ENCODE measurements around the gene MARK3. TPM values are rescaled to one million over a fixed set of nuclear protein-coding genes. Genes with fewer than 3 reads are reported as not detected.

The MARK3 gene
- total and polyA plus RNA-seq, 10 of the 15 experiments (the other 5 are each of a cell fraction or from before 2014, with no cell fraction given) = 10.7 to 75.1 (median 41.4) TPM

- TF ChIP-seq, protein P1, sequence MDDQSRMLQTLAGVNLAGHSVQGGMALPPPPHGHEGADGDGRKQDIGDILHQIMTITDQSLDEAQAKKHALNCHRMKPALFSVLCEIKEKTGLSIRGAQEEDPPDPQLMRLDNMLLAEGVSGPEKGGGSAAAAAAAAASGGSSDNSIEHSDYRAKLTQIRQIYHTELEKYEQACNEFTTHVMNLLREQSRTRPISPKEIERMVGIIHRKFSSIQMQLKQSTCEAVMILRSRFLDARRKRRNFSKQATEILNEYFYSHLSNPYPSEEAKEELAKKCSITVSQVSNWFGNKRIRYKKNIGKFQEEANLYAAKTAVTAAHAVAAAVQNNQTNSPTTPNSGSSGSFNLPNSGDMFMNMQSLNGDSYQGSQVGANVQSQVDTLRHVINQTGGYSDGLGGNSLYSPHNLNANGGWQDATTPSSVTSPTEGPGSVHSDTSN (IDR thresholded peaks at IDR 0.05; ENCODE audit: insufficient replicate concordance, low read depth, low read length) = no peak
- TF ChIP-seq TARDBP (IDR thresholded peaks at IDR 0.05; ENCODE audit: borderline replicate concordance) (no peak), EP300 (IDR thresholded peaks at IDR 0.05; ENCODE audit: borderline replicate concordance in 1 of 2, control insufficient read depth in 1 of 2, low read depth in 2 of 2, low read length in 2 of 2) (no peak), SMAD1 (IDR thresholded peaks at IDR 0.05; ENCODE audit: low read depth, partially characterized antibody) (no peak)
These were observed 132.7 kb downstream of the MARK3 start (continued) for GRCh38 chr14:103517721-103518421.

- Histone ChIP-seq H3K36me3 (ENCODE audit: control insufficient read depth in 2 of 2, insufficient read depth in 2 of 2, low read length in 1 of 2) (no peaks in the 10 kb centered on the region), H3K4me2 (ENCODE audit: control insufficient read depth, insufficient read depth) (no peak overlapping the region), H3K4me3 (no peak overlapping the region), H3K79me2 (ENCODE audit: control insufficient read depth, insufficient read depth, low read length) (no peaks in the 10 kb centered on the region), H3K9ac (ENCODE audit: control insufficient read depth, insufficient read depth, low read length) (no peak overlapping the region), H3K4me1 (ENCODE audit: control insufficient read depth, insufficient read depth, low read length) (peaks cover 25% of the 10 kb centered on the region), H3K27ac (ENCODE audit: control insufficient read depth, insufficient read depth) (no peak overlapping the region), H4K20me1 (ENCODE audit: control insufficient read depth, insufficient read depth) (no peaks in the 10 kb centered on the region), H2AFZ (ENCODE audit: control insufficient read depth, low read depth, low read length) (no peak overlapping the region), H3K27me3 (replicated peaks in 1 of 2; ENCODE audit: control insufficient read depth in 2 of 2, insufficient read depth in 2 of 2, low read length in 1 of 2) (peaks cover 2% of the 10 kb centered on the region in 2 experiments; a peak in 2 of 4 replicates), H3K9me3 (replicated peaks; ENCODE audit: control insufficient read depth, insufficient read depth, low read length) (no peaks in the 10 kb centered on the region)
- FAIRE-seq (peak; percentile 71), DNase-seq (ENCODE audit: low read depth, low spot score) (no peak), ATAC-seq (peak; percentile 71)
- ChIA-PET POLR2A (interaction anchor here (0.5 kb wide), 1 partner anchor 11 kb away, joined by 3 read pairs; no protein-coding TSS in a partner anchor), SMC1A (ENCODE audit: uncharacterized antibody, unreplicated experiment) (interaction anchor here (0.7 to 3.0 kb wide), 7 partner anchors 9 to 43 kb away, joined by 3 to 13 read pairs (median 3); partner anchors contain the start of gene TRMT61A), RAD21 (ENCODE audit: unreplicated experiment) (interaction anchor here (1.0 to 2.2 kb wide), 6 partner anchors 10 to 223 kb away, joined by 3 to 25 read pairs (median 7); partner anchors contain the start of gene TRMT61A), CTCF (interaction anchor here (0.5 to 6.5 kb wide), 19 partner anchors 8 to 164 kb away, joined by 3 to 53 read pairs (median 3); partner anchors contain the start of gene TRMT61A)
- WGBS (ENCODE audit: insufficient coverage, insufficient replicate concordance, low lambda C conversion rate, missing lambda C conversion rate) = 17% methylated on average over 8 of the region's 9 CpGs
- intact Hi-C loops (cut with micrococcal nuclease; ENCODE audit: unreplicated experiment) = loop anchor here (1.0 kb wide), 1 partner anchor 28 kb away; no protein-coding TSS in a partner anchor
- no TSS peak for BruUV-seq (replicated peaks)
- in situ Hi-C loops (cut with MboI) = loop anchor here (5.0 kb wide), 1 partner anchor 39 kb away; no protein-coding TSS in a partner anchor
- TF ChIP-seq BRCA1 (IDR thresholded peaks at IDR 0.05; ENCODE audit: low read depth, low read length) (no peak), EZH2 (IDR thresholded peaks at IDR 0.05; ENCODE audit: borderline replicate concordance, control insufficient read depth, low read depth, low read length) (no peak), MTA3 (IDR thresholded peaks at IDR 0.05; ENCODE audit: borderline replicate concordance, low read length) (no peak), POLR2AphosphoS5 (IDR thresholded peaks at IDR 0.05; ENCODE audit: low read length) (no peak), IKZF1 (conservative IDR thresholded peaks at IDR 0.05) (no peak), ZZZ3 (IDR thresholded peaks at IDR 0.05; ENCODE audit: control insufficient read depth, insufficient read length, low read depth) (no peak), SMC3 (IDR thresholded peaks at IDR 0.05; ENCODE audit: borderline replicate concordance, low read length) (peak; percentile 93), YBX1 (IDR thresholded peaks at IDR 0.05) (no peak), ZNF622 (IDR thresholded peaks at IDR 0.05) (no peak), YY1 (IDR thresholded peaks at IDR 0.05; ENCODE audit: low read depth, low read length) (0 out of 2 replicates have a peak, but pooled peaks have one; percentile 53), RAD21 (IDR thresholded peaks at IDR 0.05; ENCODE audit: insufficient read depth, low read depth, low read length) (peak; percentile 81)
- TF ChIP-seq, protein P2, sequence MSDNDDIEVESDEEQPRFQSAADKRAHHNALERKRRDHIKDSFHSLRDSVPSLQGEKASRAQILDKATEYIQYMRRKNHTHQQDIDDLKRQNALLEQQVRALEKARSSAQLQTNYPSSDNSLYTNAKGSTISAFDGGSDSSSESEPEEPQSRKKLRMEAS (IDR thresholded peaks at IDR 0.05; ENCODE audit: low read depth, low read length) = no peak
- TF ChIP-seq, protein P3, sequence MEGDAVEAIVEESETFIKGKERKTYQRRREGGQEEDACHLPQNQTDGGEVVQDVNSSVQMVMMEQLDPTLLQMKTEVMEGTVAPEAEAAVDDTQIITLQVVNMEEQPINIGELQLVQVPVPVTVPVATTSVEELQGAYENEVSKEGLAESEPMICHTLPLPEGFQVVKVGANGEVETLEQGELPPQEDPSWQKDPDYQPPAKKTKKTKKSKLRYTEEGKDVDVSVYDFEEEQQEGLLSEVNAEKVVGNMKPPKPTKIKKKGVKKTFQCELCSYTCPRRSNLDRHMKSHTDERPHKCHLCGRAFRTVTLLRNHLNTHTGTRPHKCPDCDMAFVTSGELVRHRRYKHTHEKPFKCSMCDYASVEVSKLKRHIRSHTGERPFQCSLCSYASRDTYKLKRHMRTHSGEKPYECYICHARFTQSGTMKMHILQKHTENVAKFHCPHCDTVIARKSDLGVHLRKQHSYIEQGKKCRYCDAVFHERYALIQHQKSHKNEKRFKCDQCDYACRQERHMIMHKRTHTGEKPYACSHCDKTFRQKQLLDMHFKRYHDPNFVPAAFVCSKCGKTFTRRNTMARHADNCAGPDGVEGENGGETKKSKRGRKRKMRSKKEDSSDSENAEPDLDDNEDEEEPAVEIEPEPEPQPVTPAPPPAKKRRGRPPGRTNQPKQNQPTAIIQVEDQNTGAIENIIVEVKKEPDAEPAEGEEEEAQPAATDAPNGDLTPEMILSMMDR (IDR thresholded peaks at IDR 0.05 in 2 of 3, conservative IDR thresholded peaks at IDR 0.05 in 1 of 3; ENCODE audit: control insufficient read depth in 2 of 3, extremely low read depth in 1 of 3, insufficient read depth in 1 of 3, low read depth in 3 of 3, low read length in 3 of 3) = peak; percentile 85 to 94 (median 86)
These were observed 133.3 kb downstream of the MARK3 start for GRCh38 chr14:103518422-103519042.

Data from GM12878 (cell line).